GDM1 (cell line): Measurements from ENCODE around the gene NCOA6.
"Not testable (repeated sequence)": the region's sequence is repeated elsewhere in the genome, so short reads cannot be mapped to it uniquely, and the experiment has no call there.

ENCODE experiments used
- DNase-seq: peaks from one replicate; lab custom pipeline; 2025; lab: John Stamatoyannopoulos, UW

Gene NCOA6

DNA sequence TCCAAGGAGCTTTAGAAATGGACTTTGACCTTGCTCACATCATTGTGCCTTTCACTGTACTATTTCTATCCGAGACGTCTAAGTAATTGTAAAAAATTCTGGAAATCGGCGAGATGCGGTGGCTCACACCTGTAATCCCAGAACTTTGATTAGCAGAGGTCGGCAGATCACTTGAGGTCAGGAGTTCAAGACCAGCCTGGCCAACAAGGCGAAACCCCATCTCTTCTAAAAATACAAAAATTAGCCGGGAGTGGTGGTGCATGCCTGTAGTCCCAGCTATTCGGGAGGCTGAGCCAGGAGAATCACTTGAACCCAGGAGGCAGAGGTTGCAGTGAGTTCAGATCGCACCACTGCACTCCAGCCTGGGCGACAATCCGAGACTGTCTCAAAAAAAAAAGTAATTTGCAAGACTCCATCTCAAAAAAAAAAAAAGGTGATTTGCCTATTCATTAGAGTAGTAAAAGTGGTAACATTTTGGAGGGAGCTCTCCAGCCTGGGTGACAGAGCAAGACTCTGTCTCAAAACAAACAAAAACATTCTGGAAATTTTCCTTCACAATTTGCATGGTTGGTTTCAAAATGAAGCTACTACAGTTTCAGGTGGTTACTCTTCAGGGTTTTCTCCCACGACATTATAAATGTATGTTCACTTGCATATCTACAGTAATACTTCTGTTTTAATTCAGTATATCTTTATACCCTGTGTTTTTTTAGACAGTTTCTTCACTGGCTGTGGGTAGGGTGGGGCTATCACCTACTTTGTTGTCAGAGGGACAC, 106.0 kb downstream of the NCOA6 start:
- DNase-seq, result not testable (repeated sequence)

DNA sequence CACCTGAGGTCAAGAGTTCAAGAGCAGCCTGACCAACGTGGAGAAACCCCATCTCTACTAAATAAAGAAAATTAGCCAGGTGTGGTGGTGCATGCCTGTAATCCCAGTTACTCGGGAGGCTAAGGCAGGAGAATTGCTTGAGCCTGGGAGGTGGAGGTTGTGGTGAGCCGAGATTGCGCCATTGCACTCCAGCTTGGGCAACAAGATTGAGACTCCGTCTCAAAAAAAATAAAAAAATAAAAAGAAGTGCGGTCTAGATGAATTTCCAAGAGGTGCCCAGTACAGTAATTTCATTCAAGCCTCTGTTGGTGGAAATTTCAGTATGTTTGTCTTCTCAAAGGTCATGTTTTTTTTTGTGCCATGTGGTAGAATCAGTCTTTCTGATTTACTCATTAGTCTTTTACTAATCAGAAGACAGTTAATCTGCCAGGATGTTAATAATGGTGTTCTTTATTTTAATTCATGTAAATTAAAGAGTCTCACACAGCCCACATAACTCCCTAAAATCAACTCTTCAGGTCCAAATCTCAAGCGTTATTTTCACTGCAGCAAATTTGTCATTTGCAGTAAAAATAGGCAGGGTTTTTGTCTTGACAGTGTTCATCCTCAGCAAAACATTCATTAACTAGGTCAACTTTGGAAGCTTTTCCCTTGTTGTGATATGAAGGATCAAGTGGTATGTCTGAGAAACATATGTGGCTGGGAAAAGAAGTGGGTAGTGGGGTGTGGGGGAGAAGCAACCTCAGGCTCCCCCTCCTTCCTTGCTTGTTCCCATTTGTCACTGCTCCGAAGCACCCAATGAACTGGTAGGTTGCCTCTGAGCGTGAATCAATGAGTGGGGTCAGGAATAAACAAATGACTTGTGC, 108.0 kb downstream of the NCOA6 start:
- DNase-seq, result no peak

DNA sequence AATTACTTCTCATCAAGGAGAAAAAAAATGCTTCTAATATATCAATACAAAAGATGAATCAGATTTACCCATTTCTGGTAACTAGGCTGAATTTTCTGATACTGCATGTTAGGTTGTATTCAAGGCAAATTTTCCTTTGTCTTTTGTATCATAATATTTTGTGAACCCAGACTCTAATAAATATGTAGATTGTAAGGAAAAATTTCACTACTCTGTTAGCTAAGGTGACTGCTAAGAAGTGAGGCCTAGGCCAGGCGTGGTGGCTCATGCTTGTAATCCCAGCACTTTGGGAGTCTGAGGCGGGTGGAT, 108.6 kb downstream of the NCOA6 start:
- DNase-seq, result no peak

DNA sequence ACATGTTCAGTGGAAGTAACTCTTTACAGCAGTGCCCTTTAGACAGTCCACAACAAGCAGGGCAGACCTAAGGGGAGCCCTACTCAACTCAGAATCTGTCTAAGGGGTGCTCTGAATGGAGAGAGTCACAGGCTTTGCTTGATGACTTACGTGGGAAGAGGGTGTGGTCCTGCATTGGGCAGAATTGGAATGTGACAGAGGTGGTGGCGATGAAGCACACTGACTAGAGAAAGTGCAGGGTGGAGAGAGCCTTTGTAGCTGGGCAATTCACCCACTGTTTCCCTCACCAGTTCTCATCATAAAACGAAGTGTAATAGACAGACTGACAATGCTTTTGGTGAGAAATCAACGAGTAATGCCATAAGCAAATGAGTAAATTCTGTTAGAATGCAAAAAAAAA, 110.1 kb downstream of the NCOA6 start:
- DNase-seq, result no peak

DNA sequence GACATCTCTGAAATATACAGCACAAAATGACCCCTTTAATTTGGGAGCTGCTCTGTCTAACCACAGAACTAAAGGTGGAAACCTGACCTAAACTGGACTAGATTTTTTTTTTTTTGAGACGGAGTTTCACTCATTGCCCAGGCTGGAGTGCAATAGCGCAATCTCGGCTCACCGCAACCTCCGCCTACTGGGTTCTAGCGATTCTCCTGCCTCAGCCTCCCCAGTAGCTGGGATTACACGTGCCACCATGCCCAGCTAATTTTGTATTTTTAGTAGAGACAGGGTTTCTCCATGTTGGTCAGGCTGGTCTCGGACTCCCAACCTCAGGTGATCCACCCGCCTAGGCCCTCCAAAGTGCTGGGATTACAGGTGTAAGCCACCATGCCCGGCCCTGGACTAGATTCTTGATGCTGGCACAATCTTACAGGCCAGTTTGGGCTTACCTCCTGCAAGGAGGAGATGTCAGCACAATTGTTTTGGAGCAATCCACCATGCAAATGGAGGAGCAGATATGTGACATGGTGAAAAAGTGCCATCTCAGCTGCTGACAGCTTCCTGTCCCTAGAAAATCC, 111.4 kb downstream of the NCOA6 start:
- DNase-seq, result not testable (repeated sequence)

GRCh38 chr20:34713194-34713943, 112.1 kb downstream of the NCOA6 start:
- DNase-seq, result no peak

- no peak for DNase-seq
Measured at GRCh38 chr20:34712525-34713192, 112.8 kb downstream of the NCOA6 start.

DNA sequence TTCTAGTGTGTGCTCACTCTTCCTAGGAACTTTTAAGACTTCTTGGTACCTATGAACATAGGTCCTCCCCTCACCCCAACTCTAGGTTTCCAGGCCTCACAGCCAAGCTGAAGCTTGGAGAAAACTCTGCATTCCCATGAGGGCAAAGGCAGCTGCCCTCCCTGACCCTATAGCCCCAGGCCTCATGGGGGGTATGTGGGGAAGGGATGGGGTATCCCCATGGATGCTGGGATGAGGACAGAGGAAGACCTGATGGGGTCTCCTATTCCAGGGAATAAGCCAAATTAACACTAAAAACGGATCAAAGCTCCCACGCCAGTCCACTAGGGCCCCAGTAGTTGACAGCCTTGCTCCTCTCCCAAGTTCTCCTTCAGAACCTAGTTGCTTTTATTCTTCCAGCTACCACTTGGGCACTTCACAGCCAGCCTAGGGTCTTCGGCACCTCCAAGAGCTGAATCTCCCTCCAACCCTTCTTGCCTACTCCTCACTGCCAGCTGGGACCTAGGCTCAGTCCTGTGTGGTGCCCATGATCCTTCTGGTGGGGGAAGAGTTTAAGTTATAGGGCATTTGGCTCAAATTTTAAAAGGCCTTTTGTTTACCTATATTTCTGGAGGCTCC, 113.5 kb downstream of the NCOA6 start:
- no peak for DNase-seq

GRCh38 chr20:34710861-34711574, 114.4 kb downstream of the NCOA6 start:
- DNase-seq, result no peak

DNA sequence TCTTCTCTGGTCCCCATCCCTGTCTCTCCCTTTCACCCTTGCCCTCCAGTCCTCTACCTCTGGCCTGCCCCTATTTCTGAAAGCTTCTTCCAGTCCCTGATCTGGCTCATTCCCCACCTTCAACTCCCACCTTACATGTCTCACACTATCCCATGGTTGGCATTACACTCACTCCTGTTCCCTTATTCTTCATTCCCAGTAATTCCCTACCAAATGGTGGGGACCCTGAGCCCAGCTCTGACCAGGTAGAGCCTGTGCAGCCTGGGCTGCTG, 114.9 kb downstream of the NCOA6 start:
- DNase-seq, result no peak

GRCh38 chr20:34709831-34710567, 115.5 kb downstream of the NCOA6 start:
- peak; percentile 65 for DNase-seq

DNA sequence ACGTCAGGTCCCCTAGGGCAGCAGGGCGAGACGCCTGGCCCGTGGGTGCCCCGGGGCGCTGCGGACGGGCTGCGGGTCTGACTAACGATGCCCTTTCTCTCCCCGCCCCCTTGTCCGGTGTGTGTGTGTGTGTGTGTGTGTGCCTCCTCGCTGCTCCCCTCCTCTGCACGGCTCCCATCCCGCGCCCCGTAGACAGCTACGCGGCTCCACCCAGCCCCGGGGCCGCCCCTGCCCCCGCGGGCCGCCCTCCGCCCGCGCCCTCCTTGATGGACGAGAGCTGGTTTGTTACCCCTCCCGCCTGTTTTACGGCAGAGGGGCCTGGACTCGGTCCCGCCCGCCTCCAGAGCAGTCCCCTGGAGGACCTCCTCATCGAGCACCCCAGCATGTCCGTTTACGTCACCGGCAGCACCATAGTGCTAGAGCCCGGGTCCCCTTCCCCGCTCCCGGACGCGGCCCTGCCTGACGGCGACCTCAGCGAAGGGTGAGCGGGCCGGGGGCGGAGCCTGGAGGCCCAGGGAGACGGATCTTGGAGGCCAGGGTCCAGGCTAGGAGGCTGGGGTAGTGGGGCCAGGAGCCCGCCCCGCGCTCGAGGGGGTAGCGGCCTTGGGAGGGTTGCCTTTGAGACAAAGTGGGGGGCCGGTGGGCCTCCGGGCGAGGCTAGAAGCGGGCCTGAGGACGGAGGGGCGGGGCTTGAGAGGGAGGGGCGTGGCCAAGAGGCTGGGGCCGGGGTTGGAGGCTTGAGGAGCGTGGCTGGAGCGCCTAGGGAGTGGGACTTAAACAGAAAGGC, 116.2 kb downstream of the NCOA6 start:
- DNase-seq, result peak; percentile 65

DNA sequence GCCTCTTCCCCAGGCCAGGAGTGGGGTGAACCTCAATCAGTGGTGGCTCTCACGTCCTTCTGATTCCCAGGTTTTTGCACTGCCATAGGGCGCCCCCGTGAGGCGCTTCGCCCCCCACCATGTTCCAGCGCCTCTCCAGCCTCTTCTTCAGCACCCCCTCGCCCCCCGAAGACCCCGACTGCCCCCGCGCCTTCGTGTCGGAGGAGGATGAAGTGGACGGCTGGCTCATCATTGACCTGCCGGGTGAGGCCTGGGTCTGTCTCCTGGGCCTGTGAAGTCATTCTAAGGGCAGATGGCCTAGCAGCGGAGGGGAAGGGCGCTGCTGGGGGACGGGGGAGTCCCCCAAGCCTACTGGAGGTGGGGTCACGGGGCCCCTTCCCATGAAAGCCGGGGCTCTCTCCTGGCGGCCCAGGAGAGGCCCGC, 116.8 kb downstream of the NCOA6 start:
- DNase-seq, result peak; percentile 37

DNA sequence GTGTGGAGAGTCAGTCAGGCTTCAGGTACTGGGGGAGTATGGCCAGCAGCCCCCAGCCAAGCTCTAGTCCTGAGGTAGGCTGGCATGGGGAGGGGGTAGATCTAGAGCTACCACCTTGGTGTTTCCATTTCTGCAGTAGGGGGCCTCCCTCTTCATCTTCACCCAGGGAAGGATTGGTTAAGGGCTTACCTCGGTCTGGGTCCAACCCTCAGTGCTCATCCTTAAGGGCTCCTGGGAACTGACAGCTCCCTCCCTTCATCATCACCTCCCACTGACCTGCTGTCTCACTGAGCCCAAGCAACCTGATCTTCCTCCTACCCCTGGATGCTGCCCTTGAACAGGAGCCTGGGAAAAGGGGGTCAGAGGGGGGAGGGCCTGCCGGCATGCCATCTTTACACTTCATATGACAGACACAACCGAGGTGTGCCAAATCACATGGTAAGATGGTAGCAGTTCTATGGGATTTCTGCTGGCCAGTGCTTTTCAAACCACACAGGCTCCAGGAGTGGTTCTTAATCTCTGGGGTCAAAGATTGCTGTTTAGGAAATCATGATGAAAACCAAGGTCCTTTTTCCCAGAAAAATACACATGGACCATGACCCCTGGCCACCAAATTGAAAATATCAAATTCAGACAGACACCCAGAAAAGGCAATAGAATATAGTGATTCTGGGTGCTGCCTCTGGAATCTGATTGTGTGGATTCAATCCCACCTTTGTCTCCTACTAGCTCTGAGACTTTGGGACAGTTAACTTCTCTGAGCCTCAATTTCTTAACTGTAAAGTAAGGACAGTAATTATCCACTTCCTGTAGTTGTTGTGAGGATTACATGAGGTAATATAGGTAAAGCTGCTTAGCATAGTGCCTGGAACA, 118.3 kb downstream of the NCOA6 start:
- DNase-seq, result no peak

DNA sequence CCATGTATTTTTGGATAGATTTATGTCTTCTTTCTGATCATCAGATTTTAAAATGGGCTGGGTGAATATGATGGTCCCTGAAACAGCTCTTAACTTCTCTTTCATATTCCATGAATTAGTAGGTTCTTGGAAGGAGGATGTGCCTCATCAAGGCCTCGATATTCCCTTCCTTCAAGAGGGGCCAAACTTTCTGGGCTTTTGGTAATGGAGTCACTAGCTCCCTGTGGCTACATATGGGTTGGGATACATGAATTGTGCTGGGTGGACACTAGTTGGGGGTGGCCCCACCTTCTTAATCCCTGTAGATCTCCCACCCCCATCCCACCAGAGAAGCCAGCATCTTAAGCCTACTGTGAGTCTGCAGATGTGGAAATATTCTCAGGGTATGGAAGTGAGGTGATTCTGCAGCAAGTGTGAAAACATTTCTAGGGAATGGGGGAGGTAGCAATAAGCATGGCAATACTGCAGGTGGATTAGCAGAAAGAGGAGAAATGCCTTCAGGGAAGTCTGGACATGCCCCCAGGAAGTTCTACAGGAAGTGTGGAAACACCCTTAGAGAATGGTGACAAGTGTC, 119.1 kb downstream of the NCOA6 start:
- no peak for DNase-seq

DNA sequence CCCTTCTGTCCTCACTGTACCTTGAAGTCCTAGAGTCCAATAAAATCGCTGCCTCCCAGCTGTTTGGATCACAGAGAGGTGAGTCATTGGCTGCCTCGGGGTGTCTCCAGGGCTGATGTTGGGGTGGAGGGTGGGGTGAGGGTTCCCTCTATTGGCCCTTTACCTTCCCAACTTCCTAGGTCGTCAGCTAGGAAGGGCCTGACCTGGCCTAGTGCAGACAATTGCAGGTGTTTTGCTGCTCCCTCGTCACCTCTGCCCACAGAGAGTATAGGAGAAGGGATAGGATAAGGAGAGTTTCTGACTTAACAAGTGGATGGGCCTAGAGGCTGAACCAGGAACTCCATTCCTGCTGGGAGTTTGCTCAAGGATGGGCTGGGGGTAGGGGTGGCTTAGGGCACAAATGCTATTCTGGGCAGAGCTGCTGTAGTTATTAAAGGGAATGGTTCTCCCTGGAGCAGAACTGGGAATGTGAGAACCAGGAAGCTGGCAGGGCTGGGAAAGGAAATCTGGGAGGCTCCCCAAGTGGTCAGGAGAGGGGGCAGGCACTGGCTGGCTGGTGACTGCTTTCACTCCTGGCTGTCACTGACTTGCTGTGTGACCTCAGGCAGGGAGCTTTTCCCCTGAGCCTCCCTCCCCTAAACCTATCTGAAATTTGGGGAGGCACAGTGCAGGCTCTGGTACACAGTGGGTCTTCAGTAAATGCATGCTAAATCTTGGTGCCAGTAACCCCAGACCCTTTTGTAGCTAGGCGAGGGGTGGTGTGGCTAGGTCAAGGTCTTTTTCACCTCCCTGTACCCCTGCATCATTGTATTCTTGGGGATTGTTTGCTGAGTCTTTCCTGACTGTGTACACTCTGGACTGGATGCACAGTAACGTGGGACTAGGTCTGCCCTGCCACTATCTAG, 119.8 kb downstream of the NCOA6 start:
- DNase-seq, result no peak

DNA sequence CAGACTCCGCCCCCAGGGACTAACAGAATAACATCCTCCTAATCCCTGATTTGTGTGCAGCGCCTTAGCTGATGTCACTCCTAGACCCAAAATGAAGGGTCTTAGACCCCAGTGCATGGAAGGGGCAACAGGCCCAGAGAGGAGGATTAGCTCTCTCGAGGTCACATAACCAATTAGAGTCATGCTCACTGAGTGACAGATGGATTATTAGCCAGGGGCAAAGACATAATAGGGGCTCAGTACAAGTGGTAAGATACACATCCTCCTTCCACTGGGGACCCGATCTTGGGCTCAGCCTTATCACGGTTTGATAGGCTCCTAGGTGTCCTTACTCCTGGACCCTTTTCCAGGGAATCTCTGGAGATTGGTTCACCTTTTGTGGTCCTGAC, 120.4 kb downstream of the NCOA6 start:
- DNase-seq, result no peak
